K562 (cell line): ENCODE results near the gene VWA3A. TPM values are rescaled to one million over a fixed set of nuclear protein-coding genes. Genes with fewer than 3 reads are reported as not detected.
A peak's percentile ranks its signal among the peaks of the same experiment; 100 is the strongest.

ENCODE experiments used
- ATF7 ChIP-seq: fragments of 450-650 bp; IDR thresholded peaks from 2 replicates; pipeline ENCODE4 v1.7.1; 2014; ENCODE audit warnings: mild to moderate bottlenecking, moderate library complexity
- CBFB ChIP-seq: sonication (generic); formaldehyde crosslinking; IDR thresholded peaks from 2 replicates; pipeline ENCODE4 v1.4.0; 2020; ENCODE audit warnings: mild to moderate bottlenecking, missing genetic modification reagents
- CGGBP1 ChIP-seq: fragments of 250-450 bp; sonication (Bioruptor Pico); IDR thresholded peaks from 2 replicates; pipeline ENCODE4 v1.9.0; 2021; ENCODE audit warnings: mild to moderate bottlenecking
- CUX1 ChIP-seq: fragments of 200-800 bp; sonication (Bioruptor generic); IDR thresholded peaks from 2 replicates; pipeline ENCODE4 v1.6.1; 2016; ENCODE audit warnings: missing genetic modification characterization, missing compliant biosample characterization
- FOXK2 ChIP-seq, 2 experiments: fragments of 450-650 bp; IDR thresholded peaks in 1 of 2; conservative IDR thresholded peaks in 1 of 2; 2 replicates each; pipeline ENCODE4 v1.6.1; 2016; ENCODE audit warnings: low read depth in 2 of 2, mild to moderate bottlenecking in 1 of 2
- JUND ChIP-seq, 2 experiments: IDR thresholded peaks; 2 replicates in 1 of 2; 3 replicates in 1 of 2; pipeline ENCODE4 v1.6.1; 2011; ENCODE audit warnings: borderline replicate concordance in 2 of 2, low read depth in 2 of 2, low read length in 2 of 2, improper control_type of control experiment in 1 of 2, missing biosample characterization in 1 of 2, missing genetic modification characterization in 1 of 2, missing genetic modification reagents in 1 of 2
- MYNN ChIP-seq, 2 experiments: sonication (generic); formaldehyde crosslinking in 1 of 2; IDR thresholded peaks; 2 replicates each; pipeline versions ENCODE4 v1.5.0 to v1.6.1; 2016 to 2020; ENCODE audit warnings: antibody characterized with exemption in 1 of 2, missing genetic modification reagents in 1 of 2
- NCOA6 ChIP-seq: fragments of 450-650 bp; IDR thresholded peaks from 2 replicates; pipeline ENCODE4 v1.6.1; 2017; ENCODE audit warnings: mild to moderate bottlenecking
- NR3C1 ChIP-seq: sonication (generic); formaldehyde crosslinking; IDR thresholded peaks from 2 replicates; pipeline ENCODE4 v1.8.1; 2022; ENCODE audit warnings: missing genetic modification reagents
- PTRF ChIP-seq: fragments of 450-650 bp; IDR thresholded peaks from 2 replicates; pipeline ENCODE4 v1.6.1; 2016; ENCODE audit warnings: mild to moderate bottlenecking, missing genetic modification characterization, missing compliant biosample characterization
- SMAD4 ChIP-seq: fragments of 250-450 bp; sonication (Bioruptor Pico); conservative IDR thresholded peaks from 2 replicates; pipeline ENCODE4 v1.8.0; 2021; ENCODE audit warnings: inconsistent platforms, mild to moderate bottlenecking, moderate library complexity
- SOX6 ChIP-seq: fragments of 450-650 bp; IDR thresholded peaks from 2 replicates; pipeline ENCODE4 v1.6.1; 2014; ENCODE audit warnings: mild to moderate bottlenecking
- STAG1 ChIP-seq: sonication (generic); formaldehyde crosslinking; IDR thresholded peaks from 2 replicates; pipeline ENCODE4 v1.5.0; 2020; ENCODE audit warnings: missing genetic modification reagents, borderline replicate concordance
- ZNF347 ChIP-seq: fragments of 450-650 bp; formaldehyde crosslinking; IDR thresholded peaks from 2 replicates; pipeline ENCODE4 v1.4.0; 2020; ENCODE audit warnings: low read depth, mild to moderate bottlenecking, moderate library complexity
- ZNF431 ChIP-seq: sonication (generic); formaldehyde crosslinking; IDR thresholded peaks from 2 replicates; pipeline ENCODE4 v1.8.0; 2022; ENCODE audit warnings: mild to moderate bottlenecking, missing genetic modification reagents
- ZNF436 ChIP-seq: fragments of 250-450, 450-650 bp; sonication (Bioruptor Pico); formaldehyde crosslinking; IDR thresholded peaks from 2 replicates; pipeline ENCODE4 v1.7.0; 2020; ENCODE audit warnings: mild to moderate bottlenecking
- ZNF644 ChIP-seq: fragments of 200-800 bp; sonication (Bioruptor generic); IDR thresholded peaks from 2 replicates; pipeline ENCODE4 v1.6.1; 2016; ENCODE audit warnings: low read depth, missing genetic modification characterization, missing compliant biosample characterization
- polyA plus RNA-seq, 8 experiments: library from polyadenylated mRNA; depleted of rRNA in 4 of 8; stranded (reverse) in 5 of 8; unstranded in 3 of 8; fragments of >200 nt; fragmentation: Nextera tagmentation in 2 of 8; fragmentation: Illumina TruSeq in 1 of 8; extraction: Ambion mirVana in 2 of 8; extraction: Trizol in 1 of 8; gene quantifications; 2 replicates each; pipeline versions ENCODE4 v1.2.1 to v1.2.3, GENCODE V29; 2011 to 2014; ENCODE audit warnings: inconsistent platforms in 1 of 8, missing spikeins in 1 of 8
- total RNA-seq, 7 experiments: library from RNA; depleted of rRNA in 6 of 7; stranded (reverse); fragments of >200 nt in 6 of 7; fragmentation: Illumina TruSeq in 2 of 7; extraction: Trizol in 2 of 7; gene quantifications; 2 replicates each; pipeline versions ENCODE4 v1.2.1 to v1.2.3, GENCODE V29; 2011 to 2021; ENCODE audit warnings: low replicate concordance in 1 of 7
- TF ChIP-seq, protein P1 (sequence below): fragments of 250-450 bp; sonication (Bioruptor Pico); IDR thresholded peaks from 2 replicates; pipeline ENCODE4 v1.4.0; 2020
- TF ChIP-seq, protein P2 (sequence below): sonication (generic); formaldehyde crosslinking; IDR thresholded peaks from 2 replicates; pipeline ENCODE4 v1.8.1; 2022; ENCODE audit warnings: missing genetic modification reagents

The VWA3A gene
- total and polyA plus RNA-seq, 9 of the 15 experiments (the other 6 are each of a cell fraction or from before 2014, with no cell fraction given): not detected

- TF ChIP-seq CUX1 (CRISPR knock-in tag) (no peak), ATF7 (peak; percentile 41; the same call in 1 of the 2 replicates), NCOA6 (no peak), ZNF644 (tag) (no peak; the same call in 1 of the 2 replicates), ZNF431 (CRISPR knock-in tag) (no peak), PTRF (tag) (no peak), CGGBP1 (CRISPR knock-in tag) (0 out of 2 replicates have a peak, but pooled peaks have one; percentile 25), MYNN (IDR thresholded peaks at IDR 0.05) (no peak), MYNN (CRISPR knock-in tag; IDR thresholded peaks at IDR 0.05) (no peak), FOXK2 (conservative IDR thresholded peaks at IDR 0.05 in 1 of 2, IDR thresholded peaks at IDR 0.05 in 1 of 2; ENCODE audit: low read depth in 2 of 2) (peak in 1 of 2 experiments; percentile 60; a peak in 1 of 4 replicates), SMAD4 (peak; percentile 35; the same call in 1 of the 2 replicates), STAG1 (CRISPR knock-in tag) (peak; percentile 59; the same call in 1 of the 2 replicates), JUND (IDR thresholded peaks at IDR 0.05; ENCODE audit: borderline replicate concordance, low read depth, low read length) (peak; percentile 55), JUND (tag; IDR thresholded peaks at IDR 0.05; ENCODE audit: borderline replicate concordance, low read depth, low read length) (peak; percentile 22; the same call in 1 of the 3 replicates), NR3C1 (CRISPR knock-in tag) (no peak), ZNF347 (CRISPR knock-in tag) (no peak), ZNF436 (CRISPR knock-in tag) (0 out of 2 replicates have a peak, but pooled peaks have one; percentile 8), SOX6 (0 out of 2 replicates have a peak, but pooled peaks have one; percentile 8), CBFB (CRISPR knock-in tag) (no peak)
- TF ChIP-seq, protein P1, sequence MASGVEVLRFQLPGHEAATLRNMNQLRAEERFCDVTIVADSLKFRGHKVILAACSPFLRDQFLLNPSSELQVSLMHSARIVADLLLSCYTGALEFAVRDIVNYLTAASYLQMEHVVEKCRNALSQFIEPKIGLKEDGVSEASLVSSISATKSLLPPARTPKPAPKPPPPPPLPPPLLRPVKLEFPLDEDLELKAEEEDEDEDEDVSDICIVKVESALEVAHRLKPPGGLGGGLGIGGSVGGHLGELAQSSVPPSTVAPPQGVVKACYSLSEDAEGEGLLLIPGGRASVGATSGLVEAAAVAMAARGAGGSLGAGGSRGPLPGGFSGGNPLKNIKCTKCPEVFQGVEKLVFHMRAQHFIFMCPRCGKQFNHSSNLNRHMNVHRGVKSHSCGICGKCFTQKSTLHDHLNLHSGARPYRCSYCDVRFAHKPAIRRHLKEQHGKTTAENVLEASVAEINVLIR: no peak
- TF ChIP-seq, protein P2, sequence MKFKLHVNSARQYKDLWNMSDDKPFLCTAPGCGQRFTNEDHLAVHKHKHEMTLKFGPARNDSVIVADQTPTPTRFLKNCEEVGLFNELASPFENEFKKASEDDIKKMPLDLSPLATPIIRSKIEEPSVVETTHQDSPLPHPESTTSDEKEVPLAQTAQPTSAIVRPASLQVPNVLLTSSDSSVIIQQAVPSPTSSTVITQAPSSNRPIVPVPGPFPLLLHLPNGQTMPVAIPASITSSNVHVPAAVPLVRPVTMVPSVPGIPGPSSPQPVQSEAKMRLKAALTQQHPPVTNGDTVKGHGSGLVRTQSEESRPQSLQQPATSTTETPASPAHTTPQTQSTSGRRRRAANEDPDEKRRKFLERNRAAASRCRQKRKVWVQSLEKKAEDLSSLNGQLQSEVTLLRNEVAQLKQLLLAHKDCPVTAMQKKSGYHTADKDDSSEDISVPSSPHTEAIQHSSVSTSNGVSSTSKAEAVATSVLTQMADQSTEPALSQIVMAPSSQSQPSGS (CRISPR knock-in tag): no peak
Measured at GRCh38 chr16:22195695-22196558, 103.6 kb downstream of the VWA3A start (continued).
